HEK293 (cell line): ENCODE data around the gene KCNQ2.

ENCODE experiments used
- CTCF ChIA-PET: fragments of 350-600 bp; formaldehyde crosslinking; extraction: SDS; loops from one replicate; lab custom pipeline; 2021; ENCODE audit warnings: antibody characterized with exemption; lab: Yijun Ruan, JAX
- POLR2A ChIA-PET: fragments of 300-600 bp; formaldehyde crosslinking; extraction: SDS; loops from one replicate; lab custom pipeline; 2020; ENCODE audit warnings: antibody characterized with exemption, inconsistent platforms; lab: Yijun Ruan, JAX
- H3K27ac ChIP-seq: fragments of 200-500 bp; sonication (Bioruptor generic); 2 replicates; pipeline ENCODE4 v1.5.1; 2014; ENCODE audit warnings: low read depth, low read length, control low read depth, inconsistent platforms; ENCODE audit errors: extremely low read depth
- H3K36me3 ChIP-seq, 2 experiments: fragments of 200-500 bp in 1 of 2; sonication (Bioruptor generic) in 1 of 2; 1 replicate in 1 of 2; 2 replicates in 1 of 2; pipeline ENCODE4 v1.5.1; 2014 to 2017; ENCODE audit warnings: inconsistent platforms in 2 of 2, low read length in 2 of 2; ENCODE audit not compliant: control insufficient read depth in 2 of 2, insufficient read depth in 1 of 2
- H3K4me1 ChIP-seq: fragments of 200-500 bp; sonication (Bioruptor generic); 2 replicates; pipeline ENCODE4 v1.5.1; 2014; ENCODE audit warnings: mild to moderate bottlenecking, low read length, inconsistent platforms; ENCODE audit not compliant: control insufficient read depth, insufficient read depth
- H3K4me3 ChIP-seq: 2 replicates; pipeline ENCODE4 v1.5.1; 2011; ENCODE audit warnings: low read depth, mild to moderate bottlenecking, control low read depth, low read length, moderate library complexity
- H3K9me3 ChIP-seq: fragments of 200-500 bp; sonication (Bioruptor generic); 2 replicates; pipeline ENCODE4 v1.5.1; 2014; ENCODE audit warnings: low read depth, low read length, inconsistent platforms; ENCODE audit not compliant: control insufficient read depth, insufficient read depth
- RBAK ChIP-seq: fragments of 450-650 bp; formaldehyde crosslinking; IDR thresholded peaks from 2 replicates; pipeline ENCODE4 v1.5.1; 2016; ENCODE audit warnings: missing biosample characterization, missing genetic modification characterization
- SCRT2 ChIP-seq: fragments of 450-650 bp; formaldehyde crosslinking; IDR thresholded peaks from 2 replicates; pipeline ENCODE4 v1.5.1; 2016; ENCODE audit warnings: missing biosample characterization, missing genetic modification characterization
- ZBTB21 ChIP-seq: fragments of 450-650 bp; formaldehyde crosslinking; IDR thresholded peaks from 2 replicates; pipeline ENCODE4 v1.5.1; 2017; ENCODE audit warnings: missing biosample characterization, missing genetic modification characterization
- ZBTB8A ChIP-seq: fragments of 450-650 bp; formaldehyde crosslinking; IDR thresholded peaks from 2 replicates; pipeline ENCODE4 v1.5.1; 2016; ENCODE audit warnings: missing biosample characterization, missing genetic modification characterization
- ZNF146 ChIP-seq: fragments of 450-650 bp; formaldehyde crosslinking; IDR thresholded peaks from 2 replicates; pipeline ENCODE4 v1.5.1; 2016; ENCODE audit warnings: missing biosample characterization, missing genetic modification characterization
- ZNF175 ChIP-seq: fragments of 450-650 bp; formaldehyde crosslinking; IDR thresholded peaks from 2 replicates; pipeline ENCODE4 v1.5.1; 2016; ENCODE audit warnings: missing biosample characterization, missing genetic modification characterization
- ZNF274 ChIP-seq, 2 experiments: fragments of 200-500 bp in 1 of 2; fragments of 450-650 bp in 1 of 2; sonication (Bioruptor generic) in 1 of 2; formaldehyde crosslinking in 1 of 2; IDR thresholded peaks; 2 replicates each; pipeline versions ENCODE4 v1.5.1 to v1.6.1; 2014 to 2016; ENCODE audit warnings: borderline replicate concordance in 1 of 2, inconsistent platforms in 1 of 2, low read length in 1 of 2, missing biosample characterization in 1 of 2, missing genetic modification characterization in 1 of 2
- ZNF335 ChIP-seq: fragments of 450-650 bp; formaldehyde crosslinking; conservative IDR thresholded peaks from 2 replicates; pipeline ENCODE4 v1.5.1; 2016; ENCODE audit warnings: missing biosample characterization, missing genetic modification characterization
- ZNF423 ChIP-seq: fragments of 450-650 bp; formaldehyde crosslinking; IDR thresholded peaks from 2 replicates; pipeline ENCODE4 v1.5.1; 2016; ENCODE audit warnings: missing biosample characterization, missing genetic modification characterization
- ZNF514 ChIP-seq: fragments of 450-650 bp; formaldehyde crosslinking; IDR thresholded peaks from 2 replicates; pipeline ENCODE4 v1.5.1; 2016; ENCODE audit warnings: missing biosample characterization, missing genetic modification characterization
- ZNF530 ChIP-seq: fragments of 450-650 bp; formaldehyde crosslinking; IDR thresholded peaks from 2 replicates; pipeline ENCODE4 v1.5.1; 2016; ENCODE audit warnings: low read depth, missing biosample characterization, missing genetic modification characterization
- ZNF664 ChIP-seq: fragments of 450-650 bp; formaldehyde crosslinking; IDR thresholded peaks from 2 replicates; pipeline ENCODE4 v1.5.1; 2016; ENCODE audit warnings: missing biosample characterization, missing genetic modification characterization
- ZSCAN16 ChIP-seq: fragments of 450-650 bp; formaldehyde crosslinking; IDR thresholded peaks from 2 replicates; pipeline ENCODE4 v1.5.1; 2016; ENCODE audit warnings: missing biosample characterization, missing genetic modification characterization
- TF ChIP-seq, protein P1 (sequence below): fragments of 450-650 bp; formaldehyde crosslinking; IDR thresholded peaks from 2 replicates; pipeline ENCODE4 v1.5.1; 2016; ENCODE audit warnings: missing biosample characterization, missing genetic modification characterization
- TF ChIP-seq, protein P2 (sequence below): fragments of 450-650 bp; formaldehyde crosslinking; IDR thresholded peaks from 2 replicates; pipeline ENCODE4 v1.5.1; 2017; ENCODE audit warnings: missing biosample characterization, missing genetic modification characterization
- TF ChIP-seq, protein P3 (sequence below): fragments of 450-650 bp; formaldehyde crosslinking; IDR thresholded peaks from 2 replicates; pipeline ENCODE4 v1.5.1; 2016; ENCODE audit warnings: missing biosample characterization, missing genetic modification characterization, borderline replicate concordance
- TF ChIP-seq, protein P4 (sequence below): IDR thresholded peaks from 2 replicates; pipeline ENCODE4 v1.6.1; 2011; ENCODE audit warnings: mild to moderate bottlenecking, low read depth, low read length, borderline replicate concordance
- TF ChIP-seq, protein P5 (sequence below): fragments of 450-650 bp; formaldehyde crosslinking; IDR thresholded peaks from 2 replicates; pipeline ENCODE4 v1.5.1; 2016; ENCODE audit warnings: missing biosample characterization, missing genetic modification characterization

Gene KCNQ2

DNA sequence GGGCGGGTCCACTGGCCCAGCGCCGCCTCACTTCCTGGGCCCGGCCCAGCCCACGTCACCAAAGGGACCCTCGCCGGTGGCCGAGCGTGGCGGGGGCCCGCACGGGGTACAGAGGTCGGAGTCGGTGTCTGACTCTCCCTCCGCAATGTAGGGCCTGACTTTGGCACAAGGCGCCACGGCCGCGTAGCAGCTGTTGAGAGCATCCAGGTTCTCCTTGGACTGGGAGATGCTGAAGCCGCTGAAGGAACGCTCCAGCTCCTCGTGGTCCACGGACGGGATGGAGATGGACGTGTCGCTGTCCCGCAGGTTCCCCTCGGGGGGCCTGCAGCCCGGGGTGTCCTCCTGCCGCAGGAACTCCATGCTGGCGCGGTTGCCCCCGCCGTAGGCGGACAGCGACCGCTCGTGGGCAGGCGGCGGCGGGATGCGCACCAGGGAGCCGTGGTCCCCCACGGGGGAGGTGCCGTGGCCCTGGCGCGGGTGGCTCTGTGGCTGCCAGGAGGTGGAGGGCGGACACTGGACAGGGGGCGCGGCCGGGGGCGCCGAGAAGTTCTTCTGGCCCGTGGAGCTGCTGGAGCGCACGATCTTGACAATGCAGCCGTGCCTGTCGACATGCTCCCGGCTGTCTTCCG, 65.7 kb downstream of the KCNQ2 start:
- ChIA-PET POLR2A (no interaction called here), CTCF (no interaction called here)
- no peaks in the 10 kb centered on the region for H3K36me3 ChIP-seq
- H3K9me3 ChIP-seq = no peaks in the 10 kb centered on the region
- H3K27ac ChIP-seq = no peak overlapping the region
- H3K4me1 ChIP-seq = no peaks in the 10 kb centered on the region
- no peak overlapping the region for H3K4me3 ChIP-seq
- TF ChIP-seq, protein P1, sequence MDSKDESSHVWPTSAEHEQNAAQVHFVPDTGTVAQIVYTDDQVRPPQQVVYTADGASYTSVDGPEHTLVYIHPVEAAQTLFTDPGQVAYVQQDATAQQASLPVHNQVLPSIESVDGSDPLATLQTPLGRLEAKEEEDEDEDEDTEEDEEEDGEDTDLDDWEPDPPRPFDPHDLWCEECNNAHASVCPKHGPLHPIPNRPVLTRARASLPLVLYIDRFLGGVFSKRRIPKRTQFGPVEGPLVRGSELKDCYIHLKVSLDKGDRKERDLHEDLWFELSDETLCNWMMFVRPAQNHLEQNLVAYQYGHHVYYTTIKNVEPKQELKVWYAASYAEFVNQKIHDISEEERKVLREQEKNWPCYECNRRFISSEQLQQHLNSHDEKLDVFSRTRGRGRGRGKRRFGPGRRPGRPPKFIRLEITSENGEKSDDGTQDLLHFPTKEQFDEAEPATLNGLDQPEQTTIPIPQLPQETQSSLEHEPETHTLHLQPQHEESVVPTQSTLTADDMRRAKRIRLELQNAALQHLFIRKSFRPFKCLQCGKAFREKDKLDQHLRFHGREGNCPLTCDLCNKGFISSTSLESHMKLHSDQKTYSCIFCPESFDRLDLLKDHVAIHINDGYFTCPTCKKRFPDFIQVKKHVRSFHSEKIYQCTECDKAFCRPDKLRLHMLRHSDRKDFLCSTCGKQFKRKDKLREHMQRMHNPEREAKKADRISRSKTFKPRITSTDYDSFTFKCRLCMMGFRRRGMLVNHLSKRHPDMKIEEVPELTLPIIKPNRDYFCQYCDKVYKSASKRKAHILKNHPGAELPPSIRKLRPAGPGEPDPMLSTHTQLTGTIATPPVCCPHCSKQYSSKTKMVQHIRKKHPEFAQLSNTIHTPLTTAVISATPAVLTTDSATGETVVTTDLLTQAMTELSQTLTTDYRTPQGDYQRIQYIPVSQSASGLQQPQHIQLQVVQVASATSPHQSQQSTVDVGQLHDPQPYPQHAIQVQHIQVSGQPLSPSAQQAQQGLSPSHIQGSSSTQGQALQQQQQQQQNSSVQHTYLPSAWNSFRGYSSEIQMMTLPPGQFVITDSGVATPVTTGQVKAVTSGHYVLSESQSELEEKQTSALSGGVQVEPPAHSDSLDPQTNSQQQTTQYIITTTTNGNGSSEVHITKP (tag by site-specific recombination) = no peak
- TF ChIP-seq ZBTB21 (tag by site-specific recombination) (no peak), ZNF664 (tag by site-specific recombination) (no peak), ZNF423 (no peak), ZNF530 (tag by site-specific recombination) (no peak), ZNF274 (IDR thresholded peaks at IDR 0.05; ENCODE audit: low read length) (no peak), ZNF274 (tag by site-specific recombination; IDR thresholded peaks at IDR 0.05; ENCODE audit: borderline replicate concordance) (no peak), ZNF514 (no peak), ZBTB8A (tag by site-specific recombination) (no peak), ZNF175 (tag by site-specific recombination) (no peak), ZNF146 (tag by site-specific recombination) (no peak), ZNF335 (no peak), SCRT2 (no peak), ZSCAN16 (tag by site-specific recombination) (no peak), RBAK (tag by site-specific recombination) (no peak)
- TF ChIP-seq, protein P2, sequence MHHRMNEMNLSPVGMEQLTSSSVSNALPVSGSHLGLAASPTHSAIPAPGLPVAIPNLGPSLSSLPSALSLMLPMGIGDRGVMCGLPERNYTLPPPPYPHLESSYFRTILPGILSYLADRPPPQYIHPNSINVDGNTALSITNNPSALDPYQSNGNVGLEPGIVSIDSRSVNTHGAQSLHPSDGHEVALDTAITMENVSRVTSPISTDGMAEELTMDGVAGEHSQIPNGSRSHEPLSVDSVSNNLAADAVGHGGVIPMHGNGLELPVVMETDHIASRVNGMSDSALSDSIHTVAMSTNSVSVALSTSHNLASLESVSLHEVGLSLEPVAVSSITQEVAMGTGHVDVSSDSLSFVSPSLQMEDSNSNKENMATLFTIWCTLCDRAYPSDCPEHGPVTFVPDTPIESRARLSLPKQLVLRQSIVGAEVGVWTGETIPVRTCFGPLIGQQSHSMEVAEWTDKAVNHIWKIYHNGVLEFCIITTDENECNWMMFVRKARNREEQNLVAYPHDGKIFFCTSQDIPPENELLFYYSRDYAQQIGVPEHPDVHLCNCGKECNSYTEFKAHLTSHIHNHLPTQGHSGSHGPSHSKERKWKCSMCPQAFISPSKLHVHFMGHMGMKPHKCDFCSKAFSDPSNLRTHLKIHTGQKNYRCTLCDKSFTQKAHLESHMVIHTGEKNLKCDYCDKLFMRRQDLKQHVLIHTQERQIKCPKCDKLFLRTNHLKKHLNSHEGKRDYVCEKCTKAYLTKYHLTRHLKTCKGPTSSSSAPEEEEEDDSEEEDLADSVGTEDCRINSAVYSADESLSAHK = no peak
- TF ChIP-seq, protein P3, sequence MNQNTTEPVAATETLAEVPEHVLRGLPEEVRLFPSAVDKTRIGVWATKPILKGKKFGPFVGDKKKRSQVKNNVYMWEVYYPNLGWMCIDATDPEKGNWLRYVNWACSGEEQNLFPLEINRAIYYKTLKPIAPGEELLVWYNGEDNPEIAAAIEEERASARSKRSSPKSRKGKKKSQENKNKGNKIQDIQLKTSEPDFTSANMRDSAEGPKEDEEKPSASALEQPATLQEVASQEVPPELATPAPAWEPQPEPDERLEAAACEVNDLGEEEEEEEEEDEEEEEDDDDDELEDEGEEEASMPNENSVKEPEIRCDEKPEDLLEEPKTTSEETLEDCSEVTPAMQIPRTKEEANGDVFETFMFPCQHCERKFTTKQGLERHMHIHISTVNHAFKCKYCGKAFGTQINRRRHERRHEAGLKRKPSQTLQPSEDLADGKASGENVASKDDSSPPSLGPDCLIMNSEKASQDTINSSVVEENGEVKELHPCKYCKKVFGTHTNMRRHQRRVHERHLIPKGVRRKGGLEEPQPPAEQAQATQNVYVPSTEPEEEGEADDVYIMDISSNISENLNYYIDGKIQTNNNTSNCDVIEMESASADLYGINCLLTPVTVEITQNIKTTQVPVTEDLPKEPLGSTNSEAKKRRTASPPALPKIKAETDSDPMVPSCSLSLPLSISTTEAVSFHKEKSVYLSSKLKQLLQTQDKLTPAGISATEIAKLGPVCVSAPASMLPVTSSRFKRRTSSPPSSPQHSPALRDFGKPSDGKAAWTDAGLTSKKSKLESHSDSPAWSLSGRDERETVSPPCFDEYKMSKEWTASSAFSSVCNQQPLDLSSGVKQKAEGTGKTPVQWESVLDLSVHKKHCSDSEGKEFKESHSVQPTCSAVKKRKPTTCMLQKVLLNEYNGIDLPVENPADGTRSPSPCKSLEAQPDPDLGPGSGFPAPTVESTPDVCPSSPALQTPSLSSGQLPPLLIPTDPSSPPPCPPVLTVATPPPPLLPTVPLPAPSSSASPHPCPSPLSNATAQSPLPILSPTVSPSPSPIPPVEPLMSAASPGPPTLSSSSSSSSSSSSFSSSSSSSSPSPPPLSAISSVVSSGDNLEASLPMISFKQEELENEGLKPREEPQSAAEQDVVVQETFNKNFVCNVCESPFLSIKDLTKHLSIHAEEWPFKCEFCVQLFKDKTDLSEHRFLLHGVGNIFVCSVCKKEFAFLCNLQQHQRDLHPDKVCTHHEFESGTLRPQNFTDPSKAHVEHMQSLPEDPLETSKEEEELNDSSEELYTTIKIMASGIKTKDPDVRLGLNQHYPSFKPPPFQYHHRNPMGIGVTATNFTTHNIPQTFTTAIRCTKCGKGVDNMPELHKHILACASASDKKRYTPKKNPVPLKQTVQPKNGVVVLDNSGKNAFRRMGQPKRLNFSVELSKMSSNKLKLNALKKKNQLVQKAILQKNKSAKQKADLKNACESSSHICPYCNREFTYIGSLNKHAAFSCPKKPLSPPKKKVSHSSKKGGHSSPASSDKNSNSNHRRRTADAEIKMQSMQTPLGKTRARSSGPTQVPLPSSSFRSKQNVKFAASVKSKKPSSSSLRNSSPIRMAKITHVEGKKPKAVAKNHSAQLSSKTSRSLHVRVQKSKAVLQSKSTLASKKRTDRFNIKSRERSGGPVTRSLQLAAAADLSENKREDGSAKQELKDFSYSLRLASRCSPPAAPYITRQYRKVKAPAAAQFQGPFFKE (tag by site-specific recombination) = no peak
- TF ChIP-seq, protein P4, sequence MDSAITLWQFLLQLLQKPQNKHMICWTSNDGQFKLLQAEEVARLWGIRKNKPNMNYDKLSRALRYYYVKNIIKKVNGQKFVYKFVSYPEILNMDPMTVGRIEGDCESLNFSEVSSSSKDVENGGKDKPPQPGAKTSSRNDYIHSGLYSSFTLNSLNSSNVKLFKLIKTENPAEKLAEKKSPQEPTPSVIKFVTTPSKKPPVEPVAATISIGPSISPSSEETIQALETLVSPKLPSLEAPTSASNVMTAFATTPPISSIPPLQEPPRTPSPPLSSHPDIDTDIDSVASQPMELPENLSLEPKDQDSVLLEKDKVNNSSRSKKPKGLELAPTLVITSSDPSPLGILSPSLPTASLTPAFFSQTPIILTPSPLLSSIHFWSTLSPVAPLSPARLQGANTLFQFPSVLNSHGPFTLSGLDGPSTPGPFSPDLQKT = no peak
- TF ChIP-seq, protein P5, sequence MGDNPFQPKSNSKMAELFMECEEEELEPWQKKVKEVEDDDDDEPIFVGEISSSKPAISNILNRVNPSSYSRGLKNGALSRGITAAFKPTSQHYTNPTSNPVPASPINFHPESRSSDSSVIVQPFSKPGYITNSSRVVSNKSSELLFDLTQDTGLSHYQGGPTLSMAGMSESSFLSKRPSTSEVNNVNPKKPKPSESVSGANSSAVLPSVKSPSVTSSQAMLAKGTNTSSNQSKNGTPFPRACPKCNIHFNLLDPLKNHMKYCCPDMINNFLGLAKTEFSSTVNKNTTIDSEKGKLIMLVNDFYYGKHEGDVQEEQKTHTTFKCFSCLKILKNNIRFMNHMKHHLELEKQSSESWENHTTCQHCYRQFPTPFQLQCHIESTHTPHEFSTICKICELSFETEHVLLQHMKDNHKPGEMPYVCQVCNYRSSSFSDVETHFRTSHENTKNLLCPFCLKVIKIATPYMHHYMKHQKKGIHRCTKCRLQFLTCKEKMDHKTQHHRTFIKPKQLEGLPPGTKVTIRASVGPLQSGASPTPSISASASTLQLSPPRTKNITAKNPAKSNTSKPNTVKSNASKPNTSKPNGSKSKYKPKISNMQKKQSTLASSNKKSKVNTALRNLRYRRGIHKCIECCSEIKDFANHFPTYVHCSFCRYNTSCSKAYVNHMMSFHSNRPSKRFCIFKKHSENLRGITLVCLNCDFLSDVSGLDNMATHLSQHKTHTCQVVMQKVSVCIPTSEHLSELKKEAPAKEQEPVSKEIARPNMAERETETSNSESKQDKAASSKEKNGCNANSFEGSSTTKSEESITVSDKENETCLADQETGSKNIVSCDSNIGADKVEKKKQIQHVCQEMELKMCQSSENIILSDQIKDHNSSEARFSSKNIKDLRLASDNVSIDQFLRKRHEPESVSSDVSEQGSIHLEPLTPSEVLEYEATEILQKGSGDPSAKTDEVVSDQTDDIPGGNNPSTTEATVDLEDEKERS = no peak
